GM19193 (cell line): ENCODE results near the gene MIF.

Experiments
- POLR2A ChIP-seq: IDR thresholded peaks from 4 replicates; pipeline ENCODE4 v1.6.1; 2011; ENCODE audit not compliant: insufficient read depth, insufficient read length; ENCODE audit errors: extremely low read depth

MIF gene

GRCh38 chr22:23893945-23894709 lies at the start of gene MIF:
Gene MIF (plus strand): TSS chr22:23894383. CDS start chr22:23894475, 92 bp downstream.
- peak; percentile 92 for TF ChIP-seq POLR2A

- no peak for TF ChIP-seq POLR2A
Observed at GRCh38 chr22:23844739-23845202, 49.4 kb upstream of the MIF start.

- TF ChIP-seq POLR2A, result no peak
Observed at GRCh38 chr22:23845265-23846080, 48.7 kb upstream of the MIF start.

DNA sequence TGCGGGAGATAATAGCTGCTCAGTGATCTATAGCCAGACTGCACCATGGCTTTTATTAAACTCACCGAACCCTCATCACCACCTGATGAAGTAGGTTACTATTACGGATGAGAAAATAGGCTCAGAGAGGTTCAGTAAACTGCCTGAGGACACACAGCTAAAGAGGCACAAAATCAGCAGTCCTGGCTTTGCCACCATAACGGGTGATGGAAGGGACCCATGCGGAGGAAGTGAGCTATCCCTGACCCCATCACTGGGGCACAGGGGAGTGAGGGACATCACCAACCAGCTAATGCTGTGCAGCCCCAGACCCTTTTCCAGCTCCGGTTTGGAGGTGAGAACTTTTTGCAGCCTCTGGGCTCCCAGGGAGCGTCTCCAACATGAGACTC lies 48.1 kb upstream of the MIF start:
- no peak for TF ChIP-seq POLR2A

GRCh38 chr22:23847310-23847920 lies 46.8 kb upstream of the MIF start:
- no peak for TF ChIP-seq POLR2A

- TF ChIP-seq POLR2A, result no peak
Observed at GRCh38 chr22:23847991-23848864, 46.0 kb upstream of the MIF start.

GRCh38 chr22:23849009-23850006 lies 44.9 kb upstream of the MIF start:
- TF ChIP-seq POLR2A, result no peak

DNA sequence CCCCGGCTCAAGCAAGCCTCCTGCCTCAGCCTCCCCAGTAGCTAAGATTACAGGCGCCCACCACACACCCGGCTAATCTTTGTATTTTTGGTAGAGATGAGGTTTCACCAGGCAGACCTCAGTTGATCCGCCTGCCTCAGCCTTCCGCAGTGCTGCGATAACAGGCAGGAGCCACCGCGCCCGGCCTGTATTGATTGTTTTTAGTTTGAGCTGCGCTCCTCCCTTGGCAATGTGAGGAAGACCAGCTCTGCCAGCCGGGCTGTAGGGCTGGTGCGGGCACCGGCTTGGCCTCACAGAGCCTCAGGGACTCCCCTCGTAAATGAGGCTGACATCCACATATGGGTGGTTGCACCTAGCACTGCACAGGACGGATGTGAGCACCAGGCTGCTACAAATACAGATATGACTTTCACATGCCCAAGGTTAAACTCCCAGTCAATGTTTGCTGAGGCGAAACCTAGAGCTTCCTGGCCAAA lies 44.0 kb upstream of the MIF start:
- TF ChIP-seq POLR2A, result no peak

DNA sequence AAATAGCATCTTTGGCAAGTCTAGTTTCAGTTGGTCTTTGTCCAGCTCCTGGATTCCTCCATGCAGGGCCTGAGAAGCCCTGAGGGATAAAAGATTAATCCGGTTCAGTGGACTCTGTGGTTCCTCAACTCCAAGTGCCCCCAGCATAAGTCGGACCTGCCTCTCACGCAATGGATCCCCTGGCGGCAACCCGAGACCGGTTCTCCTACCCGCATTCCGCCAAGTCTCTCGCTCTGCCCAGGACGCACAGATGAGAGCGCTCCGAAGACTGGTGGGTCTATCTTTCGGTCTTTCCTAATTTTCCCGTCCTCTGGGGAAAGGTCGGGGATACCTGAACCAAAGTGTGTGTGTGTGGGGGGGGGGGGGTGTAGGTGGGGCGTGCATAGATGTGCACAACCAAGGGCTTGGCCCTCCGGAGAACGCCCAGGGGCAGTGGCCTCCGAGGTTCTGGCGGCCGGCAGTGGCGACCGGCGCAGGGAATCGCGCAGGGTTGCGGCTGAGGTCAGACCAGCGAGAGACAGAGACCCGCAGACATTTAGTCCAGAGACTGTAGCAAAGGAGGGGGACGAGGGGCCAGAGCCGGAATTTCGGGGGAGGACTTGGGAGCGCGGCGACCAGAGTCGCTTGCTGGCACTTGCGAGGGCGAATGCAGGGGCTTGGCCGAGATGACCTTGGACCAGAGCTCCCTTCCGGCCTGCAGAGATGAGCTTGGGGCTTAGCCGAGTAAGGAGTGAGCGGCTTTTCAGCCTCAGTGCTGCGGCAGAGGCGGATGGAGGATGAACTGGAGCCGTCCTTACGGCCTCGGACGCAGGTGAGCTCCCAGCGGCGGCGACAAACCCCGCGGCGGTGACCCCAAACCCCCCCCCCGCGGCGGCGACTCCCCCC lies 37.2 kb upstream of the MIF start:
- TF ChIP-seq POLR2A, result no peak

DNA sequence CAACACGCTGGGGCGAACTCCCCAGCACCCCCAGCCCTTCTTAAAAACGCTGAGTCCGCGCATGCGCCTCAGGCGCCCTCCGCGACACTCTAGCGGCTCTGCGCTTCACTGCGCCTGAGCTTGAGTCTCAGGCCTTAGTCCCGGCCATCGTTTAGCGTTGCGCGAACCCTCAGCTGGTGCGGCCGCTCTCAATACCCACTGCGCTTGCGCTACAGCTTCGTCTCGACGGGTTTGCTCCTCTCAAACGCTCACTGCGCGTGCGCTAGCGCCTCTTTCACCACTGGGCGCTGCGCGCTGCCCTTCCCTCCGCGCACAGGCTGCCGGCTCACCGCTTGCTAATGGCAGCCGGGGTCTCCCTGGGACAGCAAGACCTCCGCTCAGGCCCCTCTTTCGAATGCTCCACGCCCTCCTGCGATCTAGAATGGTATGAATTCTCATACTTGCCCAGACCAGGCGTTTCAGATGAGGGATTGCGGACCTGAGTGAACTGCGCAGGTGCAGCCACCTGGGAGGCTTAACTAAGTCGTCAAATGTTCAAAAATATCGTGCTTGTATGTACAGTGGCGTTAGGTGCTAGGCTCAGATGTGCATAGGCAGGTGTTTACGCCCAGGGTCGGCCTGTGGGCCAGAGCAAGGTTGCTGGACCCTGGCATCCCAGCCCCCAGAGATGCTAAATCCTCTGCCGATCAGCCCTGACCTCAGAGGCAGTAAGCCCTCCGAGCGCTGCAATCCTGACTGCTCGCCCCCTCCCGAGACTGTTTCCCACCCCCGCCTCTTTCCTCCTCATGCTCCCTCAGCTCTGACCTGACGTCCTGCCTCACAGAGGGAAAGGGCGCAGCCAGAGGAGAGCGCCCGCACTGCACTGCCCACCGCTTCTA lies 36.3 kb upstream of the MIF start, which contains the start of gene SLC2A11:
TSS of gene SLC2A11 (plus strand) at position 270 of the 878 bp plus-strand sequence. CDS start at position 395, 125 bp downstream.
- peak; percentile 90 for TF ChIP-seq POLR2A

- TF ChIP-seq POLR2A, result no peak
Observed at GRCh38 chr22:23858484-23858815, 35.7 kb upstream of the MIF start.
